Parathyroid adenoma (tissue), 2 donors: ENCODE measurements around the gene CPEB4.
A peak's percentile ranks its signal among the peaks of the same experiment; 100 is the strongest.

ENCODE experiments used
- H2AFZ ChIP-seq: fragments of 300-600 bp; sonication (generic); one replicate; pipeline ENCODE4 v1.7.0; 2017; ENCODE audit warnings: antibody characterized with exemption, mild to moderate bottlenecking
- H3K27ac ChIP-seq: fragments of 300-600 bp; sonication (generic); one replicate; pipeline ENCODE4 v1.7.0; 2017
- H3K27me3 ChIP-seq: fragments of 300-600 bp; sonication (generic); one replicate; pipeline ENCODE4 v1.7.0; 2017; ENCODE audit warnings: low read length; ENCODE audit not compliant: control insufficient read depth, insufficient read depth
- H3K36me3 ChIP-seq: fragments of 300-600 bp; sonication (generic); one replicate; pipeline ENCODE4 v1.7.0; 2017; ENCODE audit warnings: low read length; ENCODE audit not compliant: control insufficient read depth, insufficient read depth
- H3K4me1 ChIP-seq: fragments of 300-600 bp; sonication (generic); one replicate; pipeline ENCODE4 v1.7.0; 2017; ENCODE audit warnings: control low read depth
- H3K4me2 ChIP-seq: fragments of 300-600 bp; sonication (generic); one replicate; pipeline ENCODE4 v1.7.0; 2017; ENCODE audit warnings: low read length
- H3K4me3 ChIP-seq: fragments of 300-600 bp; sonication (generic); one replicate; pipeline ENCODE4 v1.7.0; 2017; ENCODE audit warnings: low read depth, low read length
- H3K79me2 ChIP-seq: fragments of 300-600 bp; sonication (generic); one replicate; pipeline ENCODE4 v1.7.0; 2017; ENCODE audit warnings: control low read depth
- H3K9ac ChIP-seq: fragments of 300-600 bp; sonication (generic); one replicate; pipeline ENCODE4 v1.7.0; 2017; ENCODE audit warnings: mild to moderate bottlenecking
- H3K9me3 ChIP-seq: fragments of 300-600 bp; sonication (generic); one replicate; pipeline ENCODE4 v1.7.0; 2017; ENCODE audit warnings: low read length; ENCODE audit not compliant: control insufficient read depth
- CTCF ChIP-seq: fragments of 300-600 bp; sonication (generic); IDR thresholded peaks from one replicate; pipeline ENCODE4 v1.7.0; 2017; ENCODE audit warnings: antibody characterized with exemption, mild to moderate bottlenecking
- donor health status: primary hyperparathyroidism.

Gene CPEB4

GRCh38 chr5:173916233-173916632 lies 28.1 kb downstream of the CPEB4 start:
- Histone ChIP-seq H3K9ac (no peak overlapping the region), H3K79me2 (peaks cover 56% of the 10 kb centered on the region), H3K9me3 (no peaks in the 10 kb centered on the region), H3K36me3 (no peaks in the 10 kb centered on the region), H3K4me1 (peaks cover 30% of the 10 kb centered on the region), H3K27me3 (no peaks in the 10 kb centered on the region), H3K27ac (peak overlapping the region; percentile 22), H3K4me2 (no peak overlapping the region), H3K4me3 (no peak overlapping the region), H2AFZ (no peak overlapping the region)
- no peak for TF ChIP-seq CTCF

GRCh38 chr5:173917788-173918786 lies 29.9 kb downstream of the CPEB4 start:
- TF ChIP-seq CTCF, result no peak
- peaks cover 38% of the 10 kb centered on the region for H3K4me1 ChIP-seq
- no peak overlapping the region for H2AFZ ChIP-seq
- H3K9me3 ChIP-seq, result no peaks in the 10 kb centered on the region
- H3K79me2 ChIP-seq, result peaks cover 69% of the 10 kb centered on the region
- peak overlapping the region; percentile 73 for H3K27ac ChIP-seq
- no peaks in the 10 kb centered on the region for H3K36me3 ChIP-seq
- H3K4me3 ChIP-seq, result peak overlapping the region; percentile 25
- H3K9ac ChIP-seq, result no peak overlapping the region
- H3K27me3 ChIP-seq, result no peaks in the 10 kb centered on the region
- peak overlapping the region; percentile 26 for H3K4me2 ChIP-seq

- Histone ChIP-seq H3K4me2 (peak overlapping the region; percentile 19), H3K27ac (peak overlapping the region; percentile 20), H3K4me1 (peaks cover 48% of the 10 kb centered on the region), H3K4me3 (no peak overlapping the region), H3K27me3 (no peaks in the 10 kb centered on the region), H3K36me3 (no peaks in the 10 kb centered on the region), H2AFZ (no peak overlapping the region), H3K79me2 (peaks cover 75% of the 10 kb centered on the region), H3K9ac (no peak overlapping the region), H3K9me3 (no peaks in the 10 kb centered on the region)
- no peak for TF ChIP-seq CTCF
These were observed 31.3 kb downstream of the CPEB4 start for GRCh38 chr5:173919443-173919842.

- Histone ChIP-seq H3K79me2 (peaks cover 80% of the 10 kb centered on the region), H2AFZ (no peak overlapping the region), H3K36me3 (no peaks in the 10 kb centered on the region), H3K4me3 (no peak overlapping the region), H3K4me1 (peaks cover 53% of the 10 kb centered on the region), H3K4me2 (no peak overlapping the region), H3K9me3 (no peaks in the 10 kb centered on the region), H3K27ac (peak overlapping the region; percentile 20), H3K27me3 (no peaks in the 10 kb centered on the region), H3K9ac (no peak overlapping the region)
- TF ChIP-seq CTCF, result no peak
These were observed 32.0 kb downstream of the CPEB4 start for GRCh38 chr5:173920024-173920753.
